Measurements from ENCODE around the gene GMPPA. TPM values are rescaled to one million over a fixed set of nuclear protein-coding genes. Genes with fewer than 3 reads are reported as not detected.

The GMPPA gene
- total RNA-seq, 1 donor from 2014 or later = 34.1 TPM

DNA sequence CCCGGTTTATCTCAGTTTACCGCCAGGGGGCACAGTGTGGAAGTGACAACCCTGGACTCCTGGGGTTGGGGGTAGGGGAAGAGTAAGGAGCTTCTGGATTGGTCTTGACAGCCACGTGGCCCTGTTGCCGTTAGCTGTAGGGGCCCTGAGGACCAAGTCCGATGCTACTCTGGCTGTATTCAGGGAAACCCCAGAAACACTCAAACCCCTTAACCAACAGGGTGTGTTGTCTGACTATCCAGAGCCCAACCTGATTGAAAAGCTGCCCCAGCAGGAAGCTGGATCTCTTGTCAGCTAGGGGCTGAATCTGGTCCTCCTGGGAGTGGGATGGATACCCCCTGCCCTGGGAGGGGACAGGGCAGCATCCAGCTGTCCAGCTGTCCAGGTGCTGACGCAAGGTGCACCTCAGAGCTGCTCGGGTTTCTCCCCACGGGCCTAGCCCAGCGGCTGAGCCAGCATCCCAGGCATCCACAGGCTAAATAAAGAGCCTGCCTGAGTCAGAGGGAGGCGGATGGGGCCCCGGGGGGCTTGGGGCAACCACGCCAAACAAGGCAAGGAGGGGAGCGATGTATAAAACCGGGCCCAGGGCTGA lies 3.1 kb upstream of the GMPPA start:
- Histone ChIP-seq H3K4me3 (ENCODE audit: low read depth, low read length) (no peak overlapping the region), H3K27me3 (ENCODE audit: control insufficient read depth, insufficient read depth, low read length) (peaks cover 67% of the 10 kb centered on the region), H3K36me3 (ENCODE audit: control insufficient read depth, insufficient read depth, low read length) (no peaks in the 10 kb centered on the region)
- peak; percentile 72 for TF ChIP-seq CTCF (IDR thresholded peaks at IDR 0.05; ENCODE audit: insufficient read depth, low read length, poor library complexity, severe bottlenecking)
- no peak for DNase-seq (ENCODE audit: low read depth)

DNA sequence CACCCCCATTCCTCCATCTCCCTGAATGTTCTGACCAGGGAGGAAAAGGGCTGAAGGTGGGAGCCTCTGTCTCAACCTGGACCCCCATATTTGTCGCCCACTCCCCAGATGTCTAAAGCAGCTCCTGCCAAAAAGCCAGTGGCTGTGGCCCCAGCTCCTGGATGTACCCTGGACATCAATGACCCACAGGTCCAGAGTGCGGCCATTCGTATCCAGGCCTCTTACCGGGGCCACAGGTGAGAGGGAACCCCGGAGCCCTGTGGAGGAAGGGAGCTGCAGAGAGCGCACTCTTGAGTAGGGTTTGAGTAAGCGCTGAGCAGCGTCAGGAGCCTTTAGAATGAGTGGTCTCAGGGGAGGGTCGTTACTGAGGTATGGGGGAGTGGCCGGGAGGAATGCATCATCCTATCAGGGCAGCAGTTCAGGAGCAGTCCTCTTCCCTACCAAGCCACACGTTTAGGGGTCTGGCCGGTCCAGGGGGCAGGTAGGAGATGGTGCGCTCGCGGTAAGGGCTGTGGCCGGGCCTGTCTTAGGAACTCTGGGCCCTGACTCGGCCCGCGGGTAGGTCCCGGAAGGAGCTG lies 2.4 kb upstream of the GMPPA start:
- no peak for TF ChIP-seq CTCF (IDR thresholded peaks at IDR 0.05; ENCODE audit: insufficient read depth, low read length, poor library complexity, severe bottlenecking)
- no peak for DNase-seq (ENCODE audit: low read depth)
- Histone ChIP-seq H3K27me3 (ENCODE audit: control insufficient read depth, insufficient read depth, low read length) (peaks cover 66% of the 10 kb centered on the region), H3K36me3 (ENCODE audit: control insufficient read depth, insufficient read depth, low read length) (no peaks in the 10 kb centered on the region), H3K4me3 (ENCODE audit: low read depth, low read length) (no peak overlapping the region)

DNA sequence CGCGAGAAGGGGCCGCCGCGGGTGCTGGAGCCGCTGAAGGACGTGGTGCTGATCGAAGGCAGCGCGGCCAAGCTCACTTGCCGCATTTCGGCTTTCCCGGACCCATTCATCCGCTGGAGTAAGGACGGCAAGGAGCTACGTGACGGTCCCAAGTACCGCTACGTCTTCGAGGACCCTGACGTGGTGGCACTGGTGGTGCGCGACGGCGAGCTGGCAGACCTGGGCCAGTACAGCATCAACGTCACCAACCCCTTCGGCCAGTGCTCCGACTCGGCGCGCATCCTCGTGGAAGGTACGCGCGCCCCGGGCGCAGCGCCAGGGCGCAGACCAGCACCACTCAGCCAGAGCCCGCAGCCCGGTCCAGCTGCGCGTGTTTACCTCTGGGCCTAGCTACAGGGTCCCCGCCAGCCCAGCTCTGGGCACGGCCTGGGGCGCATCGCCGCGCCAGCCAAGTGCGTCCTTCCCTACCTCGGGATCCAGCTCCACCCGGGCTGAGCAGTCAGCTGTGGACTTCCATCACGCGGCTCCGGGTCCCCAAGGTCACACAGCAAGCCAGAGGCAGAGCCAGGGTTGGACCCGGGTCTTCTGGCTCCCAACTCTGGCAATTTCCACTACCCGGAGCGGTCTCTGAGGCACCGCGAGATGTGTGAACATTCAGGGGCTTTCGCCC lies 1.7 kb upstream of the GMPPA start:
- Histone ChIP-seq H3K27me3 (ENCODE audit: control insufficient read depth, insufficient read depth, low read length) (peaks cover 59% of the 10 kb centered on the region), H3K4me3 (ENCODE audit: low read depth, low read length) (no peak overlapping the region), H3K36me3 (ENCODE audit: control insufficient read depth, insufficient read depth, low read length) (no peaks in the 10 kb centered on the region)
- no peak for TF ChIP-seq CTCF (IDR thresholded peaks at IDR 0.05; ENCODE audit: insufficient read depth, low read length, poor library complexity, severe bottlenecking)
- DNase-seq (ENCODE audit: low read depth) = no peak

DNA sequence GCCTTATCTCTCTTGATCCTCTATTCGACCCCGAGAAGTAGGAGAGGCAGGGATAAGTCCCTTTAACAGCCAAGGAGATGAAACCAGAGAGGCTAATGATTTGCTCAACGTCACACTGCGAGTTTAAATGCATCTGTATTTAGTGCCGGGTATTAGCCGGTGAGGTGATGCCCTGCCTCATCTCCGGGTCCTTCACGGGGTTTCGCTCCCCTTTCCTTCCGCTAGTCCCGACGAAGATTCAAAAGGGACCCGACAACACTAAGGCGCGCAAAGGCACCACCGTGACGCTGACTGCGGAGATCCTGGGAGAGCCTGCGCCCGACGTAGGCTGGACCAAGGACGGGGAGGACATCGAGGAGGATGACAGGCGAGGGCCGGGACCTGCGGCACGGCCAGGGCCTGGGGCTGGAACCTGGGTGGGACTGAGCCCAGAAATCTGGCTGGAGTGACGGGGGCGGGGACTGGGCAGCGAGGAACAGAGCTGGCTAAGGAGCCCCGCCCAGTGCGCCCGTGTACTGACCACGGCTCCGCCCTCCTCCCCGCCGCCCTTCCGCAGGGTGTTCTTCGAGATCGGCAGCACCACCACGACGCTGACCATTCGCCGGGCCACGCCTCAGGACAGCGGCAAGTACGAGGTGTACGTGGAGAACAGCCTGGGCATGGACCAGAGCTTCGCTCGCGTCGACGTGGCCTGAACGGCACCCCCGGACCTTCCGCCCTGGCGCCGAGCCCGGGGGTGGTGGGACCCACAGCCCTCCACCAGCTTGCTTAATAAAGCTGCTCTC lies 1.0 kb upstream of the GMPPA start:
- Histone ChIP-seq H3K27me3 (ENCODE audit: control insufficient read depth, insufficient read depth, low read length) (peaks cover 53% of the 10 kb centered on the region), H3K4me3 (ENCODE audit: low read depth, low read length) (peak overlapping the region; percentile 82), H3K36me3 (ENCODE audit: control insufficient read depth, insufficient read depth, low read length) (peaks cover under 1% of the 10 kb centered on the region)
- no peak for TF ChIP-seq CTCF (IDR thresholded peaks at IDR 0.05; ENCODE audit: insufficient read depth, low read length, poor library complexity, severe bottlenecking)
- no peak for DNase-seq (ENCODE audit: low read depth)

DNA sequence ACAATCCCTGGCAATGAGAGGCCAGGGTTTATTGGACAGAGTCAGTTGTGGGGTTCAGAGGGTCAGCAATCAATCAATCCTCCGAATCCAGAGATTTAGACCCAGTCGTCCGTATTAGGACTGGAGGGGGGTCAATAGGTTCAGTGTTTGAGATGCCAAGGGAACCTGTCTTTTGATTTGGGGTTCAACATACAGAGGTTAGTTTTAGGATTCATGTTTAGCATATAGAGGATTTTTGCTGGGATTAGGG lies 292 bp downstream of the GMPPA start:
- no peak for DNase-seq (ENCODE audit: low read depth)
- peaks cover 41% of the 10 kb centered on the region for H3K27me3 ChIP-seq (ENCODE audit: control insufficient read depth, insufficient read depth, low read length)
- no peak for TF ChIP-seq CTCF (IDR thresholded peaks at IDR 0.05; ENCODE audit: insufficient read depth, low read length, poor library complexity, severe bottlenecking)
- H3K36me3 ChIP-seq (ENCODE audit: control insufficient read depth, insufficient read depth, low read length) = peaks cover 3% of the 10 kb centered on the region
- H3K4me3 ChIP-seq (ENCODE audit: low read depth, low read length) = peak overlapping the region; percentile 82
